Measurements from ENCODE around the gene RRAGC.

DNA sequence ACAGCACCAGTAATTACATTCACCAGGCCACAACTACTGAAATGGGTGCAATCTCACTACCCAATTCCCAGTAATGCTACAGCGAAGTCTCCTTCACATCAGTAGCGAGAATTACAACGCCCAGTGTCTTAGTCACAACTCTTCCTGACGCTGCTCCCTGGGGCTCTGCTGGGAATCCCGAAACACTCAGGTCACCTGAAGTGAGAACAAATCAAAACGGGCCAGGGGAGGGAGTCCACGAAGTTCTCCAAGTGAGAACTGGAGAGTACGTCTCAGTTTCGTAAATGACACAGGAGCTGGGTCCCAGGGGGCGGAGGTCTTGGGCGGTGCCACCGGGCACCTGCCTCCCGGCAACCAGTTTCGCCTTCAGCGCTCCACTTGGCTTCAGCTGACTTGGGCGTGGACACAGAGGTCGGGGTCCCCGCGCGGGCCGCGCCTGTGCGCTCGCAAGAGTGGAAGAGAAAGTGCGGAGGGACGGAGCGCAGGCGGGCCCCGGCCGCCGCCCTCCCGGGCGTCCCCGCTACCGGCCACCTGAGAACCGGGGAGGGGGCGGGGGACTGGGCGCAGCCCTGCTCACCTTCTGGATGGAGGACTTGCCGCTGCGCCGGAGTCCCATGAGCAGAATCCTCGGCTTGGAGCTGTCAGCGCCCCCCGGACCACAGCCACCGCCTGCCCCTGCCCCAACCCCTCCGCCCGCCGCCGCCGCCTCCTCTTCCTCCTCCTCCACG, 575 bp downstream of the RRAGC start:
- TF ChIP-seq POLR2A (IDR thresholded peaks at IDR 0.05) (no peak), EP300 (IDR thresholded peaks at IDR 0.05) (peak in 1 of 4 donors; percentile 26), POLR2AphosphoS5 (IDR thresholded peaks at IDR 0.05) (peak in 2 of 4 donors; percentile 11 to 65)
- TF ChIP-seq, protein P1, sequence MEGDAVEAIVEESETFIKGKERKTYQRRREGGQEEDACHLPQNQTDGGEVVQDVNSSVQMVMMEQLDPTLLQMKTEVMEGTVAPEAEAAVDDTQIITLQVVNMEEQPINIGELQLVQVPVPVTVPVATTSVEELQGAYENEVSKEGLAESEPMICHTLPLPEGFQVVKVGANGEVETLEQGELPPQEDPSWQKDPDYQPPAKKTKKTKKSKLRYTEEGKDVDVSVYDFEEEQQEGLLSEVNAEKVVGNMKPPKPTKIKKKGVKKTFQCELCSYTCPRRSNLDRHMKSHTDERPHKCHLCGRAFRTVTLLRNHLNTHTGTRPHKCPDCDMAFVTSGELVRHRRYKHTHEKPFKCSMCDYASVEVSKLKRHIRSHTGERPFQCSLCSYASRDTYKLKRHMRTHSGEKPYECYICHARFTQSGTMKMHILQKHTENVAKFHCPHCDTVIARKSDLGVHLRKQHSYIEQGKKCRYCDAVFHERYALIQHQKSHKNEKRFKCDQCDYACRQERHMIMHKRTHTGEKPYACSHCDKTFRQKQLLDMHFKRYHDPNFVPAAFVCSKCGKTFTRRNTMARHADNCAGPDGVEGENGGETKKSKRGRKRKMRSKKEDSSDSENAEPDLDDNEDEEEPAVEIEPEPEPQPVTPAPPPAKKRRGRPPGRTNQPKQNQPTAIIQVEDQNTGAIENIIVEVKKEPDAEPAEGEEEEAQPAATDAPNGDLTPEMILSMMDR (IDR thresholded peaks at IDR 0.05), result no peak

Measured in sigmoid colon (tissue), 4 donors.